ENCODE measurements around the gene UAP1L1.

The UAP1L1 gene

DNA sequence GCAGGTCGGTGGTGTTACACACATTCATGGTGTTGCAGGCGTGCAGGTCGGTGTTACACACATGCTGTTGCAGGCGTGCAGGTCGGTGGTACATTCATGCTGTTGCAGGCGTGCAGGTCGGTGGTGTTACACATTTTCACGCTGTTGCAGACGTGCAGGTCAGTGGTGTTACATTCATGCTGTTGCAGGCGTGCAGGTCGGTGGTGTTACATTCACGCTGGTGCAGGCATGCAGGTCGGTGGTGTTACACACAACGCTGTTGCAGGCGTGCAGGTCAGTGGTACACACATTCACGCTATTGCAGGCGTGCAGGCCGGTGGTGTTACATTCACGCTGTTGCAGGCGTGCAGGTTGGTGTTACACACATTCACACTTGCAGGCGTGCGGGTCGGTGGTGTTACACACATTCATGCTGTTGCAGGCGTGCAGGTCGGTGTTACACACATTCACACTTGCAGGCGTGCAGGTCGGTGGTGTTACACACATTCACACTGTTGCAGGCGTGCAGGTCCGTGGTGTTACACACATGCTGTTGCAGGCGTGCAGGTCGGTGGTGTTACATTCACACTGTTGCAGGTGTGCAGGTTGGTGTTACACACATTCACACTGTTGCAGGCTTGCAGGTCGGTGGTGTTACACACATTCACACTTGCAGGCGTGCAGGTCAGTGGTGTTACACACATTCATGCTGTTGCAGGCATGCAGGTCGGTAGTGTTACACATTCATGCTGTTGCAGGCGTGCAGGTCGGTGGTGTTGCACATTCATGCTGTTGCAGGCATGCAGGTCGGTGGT is 26.1 kb downstream of the UAP1L1 start:
- H3K4me3 ChIP-seq (ENCODE audit: low read length) = no peak overlapping the region
- TF ChIP-seq ZNF274 (IDR thresholded peaks at IDR 0.05; ENCODE audit: low read depth, low read length) = no peak

DNA sequence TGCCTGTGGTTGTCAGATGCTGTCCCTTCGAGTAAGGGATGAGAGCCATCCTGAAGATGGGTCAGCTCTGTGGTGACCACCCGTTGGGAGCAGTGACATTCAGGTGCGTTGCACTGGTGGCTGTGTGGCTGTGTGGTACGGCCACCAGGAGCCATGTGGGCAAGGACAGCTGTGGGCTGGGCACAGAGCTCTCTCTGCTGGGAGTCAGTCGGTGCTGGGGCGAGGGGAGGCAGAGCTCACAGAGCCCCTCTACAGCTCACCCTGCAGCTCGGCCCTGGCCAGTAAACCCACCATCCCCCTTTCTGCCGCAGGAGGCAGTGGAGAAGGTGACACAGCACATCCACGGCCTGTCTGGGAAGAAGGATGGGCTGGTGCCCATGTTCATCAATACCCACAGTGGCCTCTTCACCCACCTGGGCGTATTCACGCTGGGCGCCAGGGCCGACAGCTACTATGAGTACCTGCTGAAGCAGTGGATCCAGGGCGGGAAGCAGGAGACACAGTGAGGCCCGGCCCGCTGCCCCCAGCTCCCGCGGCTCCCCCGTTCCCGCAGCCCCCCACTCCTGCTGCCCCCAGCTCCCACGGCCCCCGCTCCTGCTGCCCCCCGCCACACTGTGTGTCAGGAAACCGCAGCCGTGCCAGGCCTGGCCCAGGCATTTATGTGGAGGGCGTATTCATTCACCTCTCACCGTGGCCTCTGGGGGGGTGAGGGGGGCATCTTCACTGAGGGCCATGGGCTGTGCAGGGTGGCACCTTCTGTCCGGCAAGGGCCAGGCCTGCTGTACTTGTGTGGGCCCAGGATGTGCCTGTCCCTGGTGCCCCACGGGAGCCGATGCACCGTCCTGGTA is 28.7 kb downstream of the UAP1L1 start:
- H3K4me3 ChIP-seq (ENCODE audit: low read length) = no peak overlapping the region
- no peak for TF ChIP-seq ZNF274 (IDR thresholded peaks at IDR 0.05; ENCODE audit: low read depth, low read length)

DNA sequence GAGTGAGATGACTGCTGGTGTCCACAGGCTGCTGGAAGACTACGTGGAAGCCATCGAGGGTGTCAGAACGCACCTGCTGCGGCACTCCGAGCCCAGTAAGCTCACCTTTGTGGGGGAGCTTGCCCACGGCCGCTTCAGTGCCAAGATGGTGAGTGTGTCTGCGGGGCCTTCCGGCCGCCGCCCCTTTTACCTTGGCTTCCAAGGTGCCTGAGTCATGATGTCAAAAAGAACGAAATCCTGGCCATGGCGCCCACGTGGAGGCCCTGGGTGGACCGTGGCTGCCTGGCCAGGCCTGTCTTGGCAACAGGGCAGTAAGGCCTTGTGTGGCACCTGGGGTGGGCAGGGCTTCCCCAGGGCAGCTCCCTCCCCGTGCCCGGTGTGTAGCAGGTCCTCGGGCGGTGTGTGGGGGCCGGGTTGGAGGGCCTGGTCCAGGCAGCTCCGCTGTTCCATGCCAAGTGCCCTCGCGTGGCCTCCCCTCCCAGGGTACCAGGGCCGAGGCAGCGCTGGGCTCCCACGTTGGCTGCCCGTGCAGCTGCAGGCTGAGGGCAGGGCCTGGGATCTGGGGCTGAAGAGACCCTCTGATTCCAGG is 29.4 kb downstream of the UAP1L1 start:
- TF ChIP-seq ZNF274 (IDR thresholded peaks at IDR 0.05; ENCODE audit: low read depth, low read length) = no peak
- no peak overlapping the region for H3K4me3 ChIP-seq (ENCODE audit: low read length)

DNA sequence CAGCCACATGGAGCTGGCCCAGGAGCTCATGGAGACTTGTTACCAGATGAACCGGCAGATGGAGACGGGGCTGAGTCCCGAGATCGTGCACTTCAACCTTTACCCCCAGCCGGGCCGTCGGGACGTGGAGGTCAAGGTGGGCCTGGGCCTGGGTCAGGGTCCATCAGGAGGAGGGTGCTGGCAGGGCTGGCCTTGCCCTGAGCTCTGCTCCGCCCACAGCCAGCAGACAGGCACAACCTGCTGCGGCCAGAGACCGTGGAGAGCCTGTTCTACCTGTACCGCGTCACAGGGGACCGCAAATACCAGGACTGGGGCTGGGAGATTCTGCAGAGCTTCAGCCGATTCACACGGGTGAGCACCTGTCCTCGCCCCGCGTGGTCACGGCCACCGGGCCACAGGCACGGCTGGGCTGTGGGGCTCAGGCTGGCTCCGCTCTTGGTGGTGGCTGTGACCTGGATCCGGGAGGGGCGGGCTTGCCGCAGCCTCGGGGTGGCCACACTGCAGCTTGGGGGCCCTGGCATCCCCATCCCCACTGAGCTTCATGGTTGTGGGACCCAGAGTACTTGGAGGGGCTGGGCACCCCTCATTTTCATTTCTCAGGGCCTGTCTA is 30.1 kb downstream of the UAP1L1 start:
- TF ChIP-seq ZNF274 (IDR thresholded peaks at IDR 0.05; ENCODE audit: low read depth, low read length) = no peak
- H3K4me3 ChIP-seq (ENCODE audit: low read length) = no peak overlapping the region

DNA sequence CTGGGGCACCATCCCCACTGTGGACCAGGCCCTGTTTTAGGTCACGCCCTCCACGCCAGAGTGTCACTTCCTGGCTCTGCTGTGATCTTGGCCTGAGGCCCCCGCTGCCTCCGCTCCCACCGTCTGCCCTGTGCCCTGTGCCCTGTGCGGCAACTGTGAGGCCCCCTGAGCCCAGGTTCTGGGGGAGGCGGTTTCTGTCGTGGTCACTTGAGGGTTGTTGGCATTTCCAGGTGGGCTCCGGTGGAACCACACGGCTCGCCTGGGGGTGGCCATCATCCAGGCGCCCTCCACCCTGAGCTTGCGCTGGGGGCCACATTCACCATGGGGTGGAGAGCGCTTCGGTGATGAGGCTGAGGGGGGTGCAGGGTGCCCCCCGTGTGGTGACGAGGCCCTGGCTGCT is 30.7 kb downstream of the UAP1L1 start:
- TF ChIP-seq ZNF274 (IDR thresholded peaks at IDR 0.05; ENCODE audit: low read depth, low read length) = no peak

DNA sequence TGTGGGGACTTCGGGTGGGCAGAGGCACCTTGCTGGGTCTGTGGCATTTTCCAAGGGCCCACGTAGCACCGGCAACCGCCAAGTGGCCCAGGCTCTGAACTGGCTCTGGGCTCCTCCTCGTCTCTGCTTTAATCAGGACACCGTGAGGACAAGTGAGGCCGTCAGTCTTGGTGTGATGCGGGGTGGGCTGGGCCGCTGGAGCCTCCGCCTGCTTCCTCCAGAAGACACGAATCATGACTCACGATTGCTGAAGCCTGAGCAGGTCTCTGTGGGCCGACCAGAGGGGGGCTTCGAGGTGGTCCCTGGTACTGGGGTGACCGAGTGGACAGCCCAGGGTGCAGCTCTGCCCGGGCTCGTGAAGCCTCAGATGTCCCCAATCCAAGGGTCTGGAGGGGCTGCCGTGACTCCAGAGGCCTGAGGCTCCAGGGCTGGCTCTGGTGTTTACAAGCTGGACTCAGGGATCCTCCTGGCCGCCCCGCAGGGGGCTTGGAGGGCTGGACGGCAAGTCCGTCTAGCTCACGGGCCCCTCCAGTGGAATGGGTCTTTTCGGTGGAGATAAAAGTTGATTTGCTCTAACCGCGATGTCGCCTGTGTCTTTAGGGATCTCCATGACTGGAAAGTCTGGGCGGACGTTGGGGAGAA is 31.4 kb downstream of the UAP1L1 start:
- H3K4me3 ChIP-seq (ENCODE audit: low read length) = no peak overlapping the region
- no peak for TF ChIP-seq ZNF274 (IDR thresholded peaks at IDR 0.05; ENCODE audit: low read depth, low read length)

More for the DNA sequence above, 30.7 kb downstream of the UAP1L1 start:
- no peak overlapping the region for H3K4me3 ChIP-seq (ENCODE audit: low read length)

DNA sequence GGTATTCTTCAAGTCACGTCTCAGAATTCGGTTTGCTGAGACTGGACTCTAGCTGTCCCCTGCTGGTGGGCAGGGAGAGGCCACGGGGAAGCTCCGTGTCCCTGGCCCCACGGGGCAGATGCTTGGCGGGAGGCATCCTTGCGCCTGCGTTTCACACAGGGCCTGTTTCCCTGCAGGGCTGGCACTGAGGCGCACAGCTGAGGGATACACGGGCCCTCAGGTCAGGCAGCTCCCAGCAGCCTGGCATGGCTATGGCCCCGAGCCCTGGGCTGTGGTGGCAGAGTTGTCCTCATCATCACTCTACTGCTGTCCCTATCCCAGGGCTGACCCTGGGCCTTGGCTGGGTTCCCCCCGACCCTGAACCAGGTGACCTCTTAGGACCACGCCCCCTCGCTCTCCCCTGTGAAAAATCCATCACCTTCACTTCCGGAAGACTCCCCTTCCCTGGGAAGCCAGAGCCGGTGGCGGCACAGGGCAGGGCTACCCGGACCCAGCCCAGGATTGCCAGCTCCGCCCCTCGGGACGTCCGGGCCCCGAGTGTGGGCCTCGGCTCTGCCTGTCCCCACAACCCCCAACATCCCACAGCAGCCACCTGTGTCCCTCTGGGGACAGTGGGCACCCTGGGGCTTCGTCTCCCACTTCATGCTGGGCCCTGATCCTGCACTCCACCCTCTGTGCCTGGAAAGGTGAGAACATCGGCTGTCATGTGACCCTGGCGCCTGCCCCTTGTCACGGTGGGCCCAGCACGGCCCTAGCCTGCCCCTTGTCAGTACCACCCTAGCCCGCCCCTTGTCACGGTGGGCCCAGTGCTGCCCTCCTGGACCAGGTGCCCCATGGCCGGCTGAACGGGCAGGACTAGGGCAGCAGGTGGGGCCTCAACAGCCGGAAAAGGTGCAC is 32.2 kb downstream of the UAP1L1 start:
- no peak overlapping the region for H3K4me3 ChIP-seq (ENCODE audit: low read length)
- no peak for TF ChIP-seq ZNF274 (IDR thresholded peaks at IDR 0.05; ENCODE audit: low read depth, low read length)

GRCh38 chr9:137110147-137110910 is 33.0 kb downstream of the UAP1L1 start:
- no peak overlapping the region for H3K4me3 ChIP-seq (ENCODE audit: low read length)
- TF ChIP-seq ZNF274 (IDR thresholded peaks at IDR 0.05; ENCODE audit: low read depth, low read length) = no peak

DNA sequence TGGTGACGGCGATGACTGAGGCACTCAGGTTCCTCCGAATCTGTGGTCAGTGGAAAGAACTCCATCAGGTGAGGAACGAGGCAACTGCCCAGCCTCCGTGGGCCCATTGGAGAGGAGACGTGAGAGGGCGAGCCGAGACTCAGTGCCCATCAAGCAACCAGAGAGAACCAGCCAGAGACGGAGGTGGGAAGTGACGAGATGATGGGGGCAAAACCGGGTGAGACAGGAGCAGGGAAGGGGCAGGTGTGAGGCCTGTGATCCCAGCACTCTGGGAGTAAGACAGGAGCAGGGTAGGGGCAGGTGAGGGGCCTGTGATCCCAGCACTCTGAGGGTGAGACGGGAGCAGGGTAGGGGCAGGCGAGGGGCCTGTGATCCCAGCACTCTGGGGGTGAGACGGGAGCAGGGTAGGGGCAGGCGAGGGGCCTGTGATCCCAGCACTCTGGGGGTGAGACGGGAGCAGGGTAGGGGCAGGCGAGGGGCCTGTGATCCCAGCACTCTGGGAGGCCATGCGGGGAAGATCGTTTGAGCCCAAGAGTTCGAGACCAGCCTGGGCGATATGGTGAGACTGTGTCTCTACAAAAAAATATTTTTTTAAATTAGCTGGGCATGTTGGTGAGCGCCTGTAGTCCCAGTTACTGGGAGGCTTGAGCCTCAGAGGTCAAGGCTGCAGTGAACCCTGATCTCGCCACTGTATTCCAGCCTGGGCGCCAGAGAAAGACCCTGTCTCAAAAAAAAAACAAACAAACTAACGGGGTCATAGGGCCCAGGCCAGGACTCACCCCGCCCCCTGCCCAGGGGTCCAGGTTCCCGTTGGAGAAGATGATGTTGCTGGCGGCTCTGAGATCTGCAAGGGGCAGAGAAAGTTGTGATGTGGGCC is 33.8 kb downstream of the UAP1L1 start:
- no peak overlapping the region for H3K4me3 ChIP-seq (ENCODE audit: low read length)
- TF ChIP-seq ZNF274 (IDR thresholded peaks at IDR 0.05; ENCODE audit: low read depth, low read length) = no peak

- no peak for TF ChIP-seq ZNF274 (IDR thresholded peaks at IDR 0.05; ENCODE audit: low read depth, low read length)
- H3K4me3 ChIP-seq (ENCODE audit: low read length) = no peak overlapping the region
Observed at GRCh38 chr9:137111788-137112563, 34.7 kb downstream of the UAP1L1 start.
